KBM-7 (cell line): ENCODE data around the gene BCCIP.

ENCODE experiments used
- DNase-seq: peaks from one replicate; pipeline ENCODE4 v3.0.0-alpha.2; 2015
- in situ Hi-C: fragments of 300-500 bp; cut with MboI; formaldehyde crosslinking; loops from 2 replicates; pipeline ENCODE4 v1.14.3; 2020; ENCODE audit warnings: low sequenced_read_pairs, low pct_unique_long_range_greater_than_20kb, mixed read lengths

Gene BCCIP

GRCh38 chr10:125838802-125839575, 15.6 kb downstream of the BCCIP start:
- no peak for DNase-seq
- in situ Hi-C loops, result no loop called here

DNA sequence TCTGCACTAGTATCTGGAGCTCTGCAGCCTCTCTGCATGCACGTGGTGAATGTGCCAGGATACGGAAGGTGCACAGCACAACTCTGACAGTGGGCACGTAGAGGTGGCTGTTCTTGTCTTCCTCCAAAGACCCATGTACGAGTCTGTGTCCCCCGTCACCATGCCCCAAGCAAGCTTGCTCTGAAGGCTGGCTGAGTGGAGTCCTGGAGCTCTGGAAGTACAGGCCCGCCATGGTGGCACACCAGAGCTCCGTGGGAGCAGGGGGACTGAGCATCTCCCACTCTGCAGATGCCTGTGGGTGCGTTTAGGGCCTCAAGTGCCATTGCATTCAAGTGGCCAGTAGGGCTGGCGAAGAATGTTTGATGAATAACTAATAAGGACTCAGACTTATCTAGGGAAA, 17.1 kb downstream of the BCCIP start:
- DNase-seq, result no peak
- in situ Hi-C loops, result no loop called here

DNA sequence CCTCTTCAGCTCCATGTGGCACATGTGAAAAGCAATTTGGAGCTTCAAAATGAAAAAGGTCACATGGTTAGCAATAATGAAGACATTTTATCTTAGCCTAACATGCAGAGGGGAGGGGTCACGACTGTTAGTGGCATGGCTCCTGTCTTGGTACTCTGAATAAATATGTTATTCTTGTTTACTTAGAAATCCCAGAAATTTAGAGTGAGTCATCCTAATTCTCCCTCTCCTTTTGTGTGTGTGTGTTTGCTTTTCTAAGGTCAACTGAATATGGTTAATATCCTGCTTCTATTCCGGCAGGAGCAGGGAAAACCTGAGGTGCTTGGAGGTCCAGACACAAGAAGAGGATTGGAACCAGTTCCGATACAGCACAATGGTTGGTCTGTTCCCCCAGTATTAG, 17.6 kb downstream of the BCCIP start:
- in situ Hi-C loops, result no loop called here
- DNase-seq, result no peak

- DNase-seq, result no peak
- in situ Hi-C loops, result no loop called here
These were observed 20.4 kb downstream of the BCCIP start for GRCh38 chr10:125843603-125844329.

GRCh38 chr10:125844751-125845221, 21.4 kb downstream of the BCCIP start:
- in situ Hi-C loops, result no loop called here

GRCh38 chr10:125845617-125846016, 22.3 kb downstream of the BCCIP start:
- DNase-seq, result no peak
- in situ Hi-C loops, result no loop called here

More at GRCh38 chr10:125844751-125845221, 21.4 kb downstream of the BCCIP start:
- no peak for DNase-seq

DNA sequence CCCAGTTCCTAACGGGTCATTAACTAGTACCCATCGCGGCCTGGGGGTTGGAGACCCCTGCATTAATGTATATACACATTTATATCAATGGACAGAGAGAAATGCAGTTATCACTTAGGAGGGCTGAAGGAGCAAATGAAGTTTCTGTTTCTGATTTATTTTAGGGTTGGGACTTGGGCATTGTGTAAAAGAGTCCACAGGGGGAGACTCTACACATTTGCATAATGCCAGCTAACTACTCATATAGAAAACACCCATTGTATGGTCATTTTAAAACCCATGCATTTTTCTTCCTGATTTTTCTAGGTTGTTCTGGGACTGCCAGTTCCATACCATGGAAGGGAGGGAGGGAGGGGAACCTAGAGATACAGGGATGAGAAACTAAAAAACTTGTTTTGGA, 23.5 kb downstream of the BCCIP start:
- in situ Hi-C loops, result no loop called here

DNA sequence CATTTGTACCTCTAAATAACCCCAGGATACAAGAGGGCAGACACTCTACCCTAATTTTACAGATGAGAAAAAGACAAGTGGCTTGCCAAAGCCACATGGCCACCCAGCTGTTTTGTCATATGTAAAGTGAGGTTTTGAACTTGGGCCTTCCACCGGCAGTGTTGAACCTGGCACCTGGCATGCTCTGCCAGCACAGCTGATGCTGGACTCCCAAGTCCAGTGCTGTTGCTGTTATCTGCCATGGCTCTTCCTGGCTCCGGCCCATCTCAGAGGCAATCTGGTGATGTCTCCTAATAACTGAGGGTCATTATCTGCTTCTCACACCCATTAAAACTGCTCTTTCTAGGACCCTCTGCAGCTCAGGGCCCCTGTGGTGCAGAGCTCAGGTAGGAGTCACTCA, 25.0 kb downstream of the BCCIP start:
- no peak for DNase-seq
- in situ Hi-C loops, result no loop called here

More for the DNA sequence above, 23.5 kb downstream of the BCCIP start:
- no peak for DNase-seq

GRCh38 chr10:125848857-125849256, 25.5 kb downstream of the BCCIP start:
- in situ Hi-C loops, result no loop called here
- no peak for DNase-seq

GRCh38 chr10:125849448-125849847, 26.1 kb downstream of the BCCIP start:
- DNase-seq, result no peak
- in situ Hi-C loops, result no loop called here

DNA sequence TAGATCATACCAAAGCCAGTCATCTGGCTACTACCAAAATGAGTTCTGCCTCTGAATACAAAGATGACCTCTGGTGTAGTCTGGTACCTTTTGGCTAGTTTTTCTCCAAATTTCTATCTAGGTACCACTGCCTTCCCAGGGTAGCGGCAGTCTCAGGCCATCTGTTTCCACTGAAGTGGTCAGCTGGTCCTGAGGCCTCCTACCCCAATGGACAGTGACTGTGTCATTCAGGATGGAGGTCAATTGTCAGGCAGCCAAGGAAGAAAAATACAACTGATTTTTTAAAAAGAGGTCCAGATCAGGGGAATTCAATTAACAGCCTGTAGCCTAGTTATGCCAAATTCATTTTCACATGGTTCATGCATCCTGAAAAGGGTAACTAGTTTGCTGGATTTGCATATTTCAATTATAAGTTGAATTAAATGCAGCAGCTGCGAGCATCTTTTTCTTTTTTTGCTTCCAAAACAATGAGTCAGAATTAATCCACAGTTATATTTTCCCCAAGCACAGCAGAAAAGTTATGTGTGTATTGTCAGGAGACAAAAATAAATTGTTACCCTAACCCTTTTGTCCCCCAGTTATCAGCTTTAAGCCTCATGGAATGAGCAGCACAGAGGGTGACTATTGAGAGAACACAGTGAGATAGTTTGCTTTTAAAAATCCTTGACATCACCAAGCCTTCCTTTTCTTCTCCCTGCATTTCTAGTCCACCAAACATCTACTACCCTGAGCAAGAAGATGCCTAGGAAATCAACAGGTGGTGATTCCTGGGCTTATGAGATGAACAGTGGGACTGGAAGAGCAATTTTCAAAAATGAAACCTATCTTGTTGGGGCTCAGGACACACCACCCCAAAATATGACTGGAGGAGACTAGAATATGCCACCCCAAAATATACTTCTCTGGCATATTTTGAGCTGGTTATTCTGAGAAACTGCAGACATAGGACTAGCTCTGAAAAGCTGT, 27.7 kb downstream of the BCCIP start:
- DNase-seq, result no peak
- in situ Hi-C loops, result no loop called here

GRCh38 chr10:125852487-125852886, 29.1 kb downstream of the BCCIP start:
- no peak for DNase-seq
- in situ Hi-C loops, result no loop called here

GRCh38 chr10:125857185-125857760, 33.9 kb downstream of the BCCIP start:
- in situ Hi-C loops, result no loop called here
- no peak for DNase-seq

GRCh38 chr10:125859128-125859817, 35.9 kb downstream of the BCCIP start:
- in situ Hi-C loops, result no loop called here
- peak; percentile 5 for DNase-seq

DNA sequence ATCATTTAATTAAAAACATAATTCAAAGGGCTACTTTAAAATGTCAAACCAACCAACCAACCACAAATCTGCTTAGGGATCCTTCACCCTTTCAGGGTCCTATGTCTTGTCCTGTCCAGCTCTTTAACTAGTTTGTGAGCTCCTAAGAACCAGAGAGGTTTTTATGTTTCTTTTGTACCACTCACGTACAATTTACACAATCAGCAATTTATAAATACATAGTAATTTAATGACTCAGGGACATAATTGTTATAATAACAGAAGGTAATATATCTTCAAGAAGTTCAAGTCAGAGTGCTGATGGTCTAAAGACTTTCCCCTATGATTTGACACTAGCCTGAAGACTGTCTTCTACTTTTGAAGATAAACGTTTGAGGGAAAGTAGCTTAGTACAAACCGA, 41.8 kb downstream of the BCCIP start:
- no peak for DNase-seq
- in situ Hi-C loops, result no loop called here

- DNase-seq, result no peak
- in situ Hi-C loops, result no loop called here
These were observed 43.2 kb downstream of the BCCIP start for GRCh38 chr10:125866421-125867029.

GRCh38 chr10:125868372-125868975, 45.1 kb downstream of the BCCIP start:
- in situ Hi-C loops, result no loop called here
- DNase-seq, result peak; percentile 47

- in situ Hi-C loops, result no loop called here
- no peak for DNase-seq
These were observed 48.0 kb downstream of the BCCIP start for GRCh38 chr10:125871338-125871737.
